Tibial nerve (tissue), 3 donors: Measurements from ENCODE around the gene LONP1.

ENCODE experiments used
- POLR2A ChIP-seq, 2 donors: fragments of 450-650 bp; IDR thresholded peaks; one replicate each; pipeline ENCODE4 v1.6.1; 2017; ENCODE audit warnings: antibody characterized with exemption in 2 of 2, mild to moderate bottlenecking in 2 of 2, moderate library complexity in 2 of 2
- TF ChIP-seq, protein P1 (sequence below), 5 experiments: fragments of 200-600 bp in 3 of 5; fragments of 450-650 bp in 2 of 5; sonication (generic) in 3 of 5; IDR thresholded peaks; one replicate each; pipeline ENCODE4 v1.5.1; 2016 to 2019; ENCODE audit warnings: antibody characterized with exemption in 5 of 5, mild to moderate bottlenecking in 3 of 5, moderate library complexity in 2 of 5

DNA sequence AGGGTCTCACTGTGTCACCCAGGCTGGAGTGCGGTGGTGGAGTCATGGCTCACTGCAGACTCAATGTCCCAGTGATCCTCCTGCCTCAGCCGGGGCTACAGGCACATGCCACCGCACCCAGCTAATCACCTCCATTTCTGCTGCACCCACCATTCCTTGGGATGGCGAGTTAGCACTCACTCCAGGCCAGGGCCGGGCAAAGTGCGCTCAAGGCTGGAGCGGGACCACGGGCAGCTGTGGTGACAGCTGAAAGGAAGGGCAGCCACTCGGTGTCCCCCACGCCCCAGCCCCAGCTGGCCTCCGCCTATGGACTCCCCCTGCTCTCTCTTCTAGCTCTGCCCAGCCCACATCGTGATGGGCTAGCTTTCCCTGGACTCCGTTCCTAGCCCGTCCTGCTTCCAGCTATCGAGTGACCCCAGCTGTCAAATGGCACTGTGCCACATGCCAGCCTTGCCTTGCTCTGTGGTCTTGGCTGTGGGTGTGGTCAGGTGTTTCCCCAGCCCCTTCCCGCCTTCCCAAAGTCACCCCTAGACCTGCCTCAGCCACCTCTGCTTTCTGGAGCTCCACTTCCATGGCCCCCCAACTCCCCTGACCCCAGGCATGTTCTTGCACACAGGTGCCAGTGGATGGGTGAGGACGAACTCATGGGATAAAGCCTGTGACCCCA, 43.7 kb downstream of the LONP1 start:
- TF ChIP-seq, protein P1, sequence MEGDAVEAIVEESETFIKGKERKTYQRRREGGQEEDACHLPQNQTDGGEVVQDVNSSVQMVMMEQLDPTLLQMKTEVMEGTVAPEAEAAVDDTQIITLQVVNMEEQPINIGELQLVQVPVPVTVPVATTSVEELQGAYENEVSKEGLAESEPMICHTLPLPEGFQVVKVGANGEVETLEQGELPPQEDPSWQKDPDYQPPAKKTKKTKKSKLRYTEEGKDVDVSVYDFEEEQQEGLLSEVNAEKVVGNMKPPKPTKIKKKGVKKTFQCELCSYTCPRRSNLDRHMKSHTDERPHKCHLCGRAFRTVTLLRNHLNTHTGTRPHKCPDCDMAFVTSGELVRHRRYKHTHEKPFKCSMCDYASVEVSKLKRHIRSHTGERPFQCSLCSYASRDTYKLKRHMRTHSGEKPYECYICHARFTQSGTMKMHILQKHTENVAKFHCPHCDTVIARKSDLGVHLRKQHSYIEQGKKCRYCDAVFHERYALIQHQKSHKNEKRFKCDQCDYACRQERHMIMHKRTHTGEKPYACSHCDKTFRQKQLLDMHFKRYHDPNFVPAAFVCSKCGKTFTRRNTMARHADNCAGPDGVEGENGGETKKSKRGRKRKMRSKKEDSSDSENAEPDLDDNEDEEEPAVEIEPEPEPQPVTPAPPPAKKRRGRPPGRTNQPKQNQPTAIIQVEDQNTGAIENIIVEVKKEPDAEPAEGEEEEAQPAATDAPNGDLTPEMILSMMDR (IDR thresholded peaks at IDR 0.05) = no peak
- no peak for TF ChIP-seq POLR2A (IDR thresholded peaks at IDR 0.05)
